Mesodermal cell (in vitro differentiated cells): ENCODE results near the gene SPPL2C.
"Not testable (repeated sequence)": the region's sequence is repeated elsewhere in the genome, so short reads cannot be mapped to it uniquely, and the experiment has no call there.

ENCODE experiments used
- H3K27ac ChIP-seq: 2 replicates; pipeline ENCODE4 v1.7.0; 2013; ENCODE audit warnings: mild to moderate bottlenecking, low read depth, low read length, moderate library complexity; ENCODE audit not compliant: severe bottlenecking
- H3K36me3 ChIP-seq: 2 replicates; pipeline ENCODE4 v1.7.1; 2013; ENCODE audit warnings: mild to moderate bottlenecking, low read length, moderate library complexity; ENCODE audit not compliant: control insufficient read depth, insufficient read depth
- H3K4me1 ChIP-seq: one replicate; pipeline ENCODE4 v1.7.1; 2013; ENCODE audit warnings: mild to moderate bottlenecking, low read length; ENCODE audit not compliant: insufficient read depth, control insufficient read depth, poor library complexity, severe bottlenecking
- H3K4me3 ChIP-seq: 2 replicates; pipeline ENCODE4 v1.7.0; 2013; ENCODE audit warnings: low read length, control low read depth, mild to moderate bottlenecking; ENCODE audit not compliant: insufficient read depth, poor library complexity, severe bottlenecking; ENCODE audit errors: extremely low read depth
- H3K9me3 ChIP-seq: 2 replicates; pipeline ENCODE4 v1.7.1; 2013; ENCODE audit warnings: mild to moderate bottlenecking, low read length, moderate library complexity; ENCODE audit not compliant: control insufficient read depth
- WGBS, 2 experiments: methylation state at CpG; one replicate each; pipeline ENCODE4 v1.1.5; 2013; ENCODE audit warnings: missing lambda C conversion rate in 2 of 2; ENCODE audit not compliant: insufficient coverage in 2 of 2; 5-methylcytosine and 5-hydroxymethylcytosine counted together

Gene SPPL2C

GRCh38 chr17:45862127-45862526 lies 17.4 kb downstream of the SPPL2C start:
- not testable (repeated sequence) for H3K9me3 ChIP-seq, H3K36me3 ChIP-seq, H3K4me1 ChIP-seq, H3K27ac ChIP-seq, H3K4me3 ChIP-seq
- 81 to 95% methylated on average over 5 to 6 of the region's 9 CpGs for WGBS, 2 experiments

- Histone ChIP-seq H3K4me3 (no peak overlapping the region), H3K9me3 (no peaks in the 10 kb centered on the region), H3K27ac (no peak overlapping the region), H3K4me1 (no peaks in the 10 kb centered on the region), H3K36me3 (no peaks in the 10 kb centered on the region)
- WGBS, 2 experiments = 79 to 90% methylated on average over 4 to 5 of the region's 6 CpGs
Measured at GRCh38 chr17:45863857-45864654, 19.4 kb downstream of the SPPL2C start.

GRCh38 chr17:45867171-45867570 lies 22.5 kb downstream of the SPPL2C start:
- no peak overlapping the region for H3K27ac ChIP-seq
- WGBS, 2 experiments = 90 to 100% methylated on average over 2 to 5 of the region's 6 CpGs
- H3K36me3 ChIP-seq = no peaks in the 10 kb centered on the region
- peaks cover 8% of the 10 kb centered on the region for H3K4me1 ChIP-seq
- no peak overlapping the region for H3K4me3 ChIP-seq
- no peaks in the 10 kb centered on the region for H3K9me3 ChIP-seq

GRCh38 chr17:45867702-45868101 lies 23.0 kb downstream of the SPPL2C start:
- H3K27ac ChIP-seq = no peak overlapping the region
- H3K9me3 ChIP-seq = no peaks in the 10 kb centered on the region
- peaks cover 8% of the 10 kb centered on the region for H3K4me1 ChIP-seq
- H3K36me3 ChIP-seq = no peaks in the 10 kb centered on the region
- WGBS, 2 experiments = 65 to 70% methylated on average over 7 of the region's 8 CpGs
- no peak overlapping the region for H3K4me3 ChIP-seq

- H3K4me1 ChIP-seq = peaks cover 11% of the 10 kb centered on the region
- no peak overlapping the region for H3K4me3 ChIP-seq
- H3K9me3 ChIP-seq = no peaks in the 10 kb centered on the region
- no peaks in the 10 kb centered on the region for H3K36me3 ChIP-seq
- H3K27ac ChIP-seq = no peak overlapping the region
- WGBS, 2 experiments = 28 to 71% methylated on average over 3 to 4 of the region's 5 CpGs
Measured at GRCh38 chr17:45868276-45868675, 23.6 kb downstream of the SPPL2C start.

- Histone ChIP-seq H3K9me3 (no peaks in the 10 kb centered on the region), H3K4me3 (no peak overlapping the region), H3K4me1 (peaks cover 13% of the 10 kb centered on the region), H3K36me3 (no peaks in the 10 kb centered on the region), H3K27ac (no peak overlapping the region)
- WGBS, 2 experiments = 73 to 77% methylated on average over 6 to 10 of the region's 14 CpGs
Measured at GRCh38 chr17:45869676-45870341, 25.1 kb downstream of the SPPL2C start.

- H3K4me1 ChIP-seq = peaks cover 13% of the 10 kb centered on the region
Measured at GRCh38 chr17:45870342-45870974, 25.8 kb downstream of the SPPL2C start.

GRCh38 chr17:45871718-45872117 lies 27.0 kb downstream of the SPPL2C start:
- H3K27ac ChIP-seq = no peak overlapping the region
- H3K9me3 ChIP-seq = no peaks in the 10 kb centered on the region
- H3K36me3 ChIP-seq = no peaks in the 10 kb centered on the region
- WGBS, 2 experiments = 90 to 94% methylated on average over 4 to 5 of the region's 5 CpGs
- H3K4me3 ChIP-seq = no peak overlapping the region
- peaks cover 13% of the 10 kb centered on the region for H3K4me1 ChIP-seq

More at GRCh38 chr17:45870342-45870974, 25.8 kb downstream of the SPPL2C start:
- Histone ChIP-seq H3K9me3 (no peaks in the 10 kb centered on the region), H3K27ac (no peak overlapping the region), H3K4me3 (no peak overlapping the region), H3K36me3 (no peaks in the 10 kb centered on the region)
- 88 to 95% methylated on average over 1 to 2 of the region's 4 CpGs for WGBS, 2 experiments

GRCh38 chr17:45873728-45874127 lies 29.0 kb downstream of the SPPL2C start:
- Histone ChIP-seq H3K9me3 (no peaks in the 10 kb centered on the region), H3K4me1 (peaks cover 13% of the 10 kb centered on the region), H3K4me3 (no peak overlapping the region), H3K27ac (peak overlapping the region; percentile 18), H3K36me3 (no peaks in the 10 kb centered on the region)
- 65 to 67% methylated on average over 6 of the region's 6 CpGs for WGBS, 2 experiments

- WGBS, 2 experiments = 83% methylated on average over 2 of the region's 3 CpGs; no CpG with 5 or more reads in 1 of the 2 experiments
- H3K4me1 ChIP-seq = peaks cover 13% of the 10 kb centered on the region
- no peaks in the 10 kb centered on the region for H3K36me3 ChIP-seq
- H3K4me3 ChIP-seq = no peak overlapping the region
- no peak overlapping the region for H3K27ac ChIP-seq
- H3K9me3 ChIP-seq = no peaks in the 10 kb centered on the region
Measured at GRCh38 chr17:45874151-45874550, 29.5 kb downstream of the SPPL2C start.
